WTC11 (cell line): ENCODE data around the gene CLSTN2. TPM values are rescaled to one million over a fixed set of nuclear protein-coding genes. Genes with fewer than 3 reads are reported as not detected.

Experiments used
- ATAC-seq: fragments of 200-7000 bp; cut with Tn5 transposase; 2 replicates; pipeline ENCODE4 v1.10.0; 2021; ENCODE audit warnings: mild to moderate bottlenecking, moderate library complexity
- CTCF ChIA-PET: fragments of 300-600 bp; sonication (Branson Sonifier 250); formaldehyde crosslinking; loops from one replicate; lab custom pipeline; 2021; ENCODE audit warnings: antibody characterized with exemption; lab: Charles Lee
- POLR2A ChIA-PET: fragments of 350-600 bp; sonication (Branson Sonifier 250); formaldehyde crosslinking; loops from one replicate; lab custom pipeline; 2021; ENCODE audit warnings: antibody characterized with exemption; lab: Charles Lee
- DNase-seq: peaks from one replicate; pipeline ENCODE4 v3.0.0; 2021; ENCODE audit warnings: low spot score
- H3K27ac Mint-ChIP-seq: 2 replicates; pipeline ENCODE4 v1.8.0; 2021; ENCODE audit warnings: mixed read lengths
- H3K27me3 Mint-ChIP-seq: 2 replicates; pipeline ENCODE4 v1.8.0; 2021; ENCODE audit warnings: low read depth, mild to moderate bottlenecking, moderate library complexity, mixed read lengths
- H3K36me3 Mint-ChIP-seq: 2 replicates; pipeline ENCODE4 v1.8.0; 2021; ENCODE audit warnings: mixed read lengths
- H3K4me1 Mint-ChIP-seq: 2 replicates; pipeline ENCODE4 v1.8.0; 2022; ENCODE audit warnings: mixed read lengths
- H3K4me3 Mint-ChIP-seq: 2 replicates; pipeline ENCODE4 v1.8.0; 2021; ENCODE audit warnings: mild to moderate bottlenecking, moderate library complexity, mixed read lengths
- H3K9me3 Mint-ChIP-seq: 2 replicates; pipeline ENCODE4 v1.8.0; 2021; ENCODE audit warnings: mixed read lengths
- CREB1 ChIP-seq: sonication (generic); formaldehyde crosslinking; IDR thresholded peaks from 2 replicates; pipeline ENCODE4 v1.8.0; 2023; ENCODE audit warnings: mild to moderate bottlenecking, missing genetic modification reagents
- CREM ChIP-seq: sonication (generic); formaldehyde crosslinking; IDR thresholded peaks from 2 replicates; pipeline ENCODE4 v1.8.1; 2022; ENCODE audit warnings: mild to moderate bottlenecking, missing genetic modification reagents, moderate library complexity
- GABPB1 ChIP-seq: sonication (generic); formaldehyde crosslinking; IDR thresholded peaks from 2 replicates; pipeline ENCODE4 v1.8.1; 2023; ENCODE audit warnings: mild to moderate bottlenecking, missing genetic modification reagents
- GTF2I ChIP-seq: fragments of 250-450 bp; sonication (Bioruptor Pico); conservative IDR thresholded peaks from 2 replicates; pipeline ENCODE4 v1.4.0; 2021; ENCODE audit warnings: mild to moderate bottlenecking
- IRF1 ChIP-seq: sonication (generic); formaldehyde crosslinking; IDR thresholded peaks from 2 replicates; pipeline ENCODE4 v1.8.0; 2023; ENCODE audit warnings: missing genetic modification reagents
- JAZF1 ChIP-seq: fragments of 250-450 bp; sonication (Bioruptor Pico); IDR thresholded peaks from 2 replicates; pipeline ENCODE4 v1.9.0; 2021; ENCODE audit warnings: moderate library complexity, mild to moderate bottlenecking, inconsistent platforms
- JUN ChIP-seq: sonication (generic); formaldehyde crosslinking; IDR thresholded peaks from 2 replicates; pipeline ENCODE4 v1.8.0; 2023; ENCODE audit warnings: mild to moderate bottlenecking, missing genetic modification reagents
- NFE2L1 ChIP-seq: sonication (generic); formaldehyde crosslinking; IDR thresholded peaks from 2 replicates; pipeline ENCODE4 v1.8.1; 2023; ENCODE audit warnings: missing genetic modification reagents
- NR2C2 ChIP-seq: sonication (generic); formaldehyde crosslinking; IDR thresholded peaks from 2 replicates; pipeline ENCODE4 v1.8.0; 2022; ENCODE audit warnings: mild to moderate bottlenecking, missing genetic modification reagents
- PRDM15 ChIP-seq: sonication (generic); formaldehyde crosslinking; IDR thresholded peaks from 2 replicates; pipeline ENCODE4 v1.8.0; 2022; ENCODE audit warnings: missing genetic modification reagents
- SMAD4 ChIP-seq: sonication (generic); formaldehyde crosslinking; IDR thresholded peaks from 2 replicates; pipeline ENCODE4 v1.8.0; 2022; ENCODE audit warnings: mild to moderate bottlenecking, missing genetic modification reagents
- TEAD4 ChIP-seq: sonication (generic); formaldehyde crosslinking; IDR thresholded peaks from 2 replicates; pipeline ENCODE4 v1.8.0; 2022; ENCODE audit warnings: mild to moderate bottlenecking, missing genetic modification reagents
- TP53 ChIP-seq: sonication (generic); formaldehyde crosslinking; IDR thresholded peaks from 2 replicates; pipeline ENCODE4 v1.8.1; 2023; ENCODE audit warnings: mild to moderate bottlenecking, missing genetic modification reagents
- ZBTB21 ChIP-seq: sonication (generic); formaldehyde crosslinking; IDR thresholded peaks from 2 replicates; pipeline ENCODE4 v1.8.1; 2023; ENCODE audit warnings: mild to moderate bottlenecking, missing genetic modification reagents, borderline replicate concordance
- ZNF121 ChIP-seq: sonication (generic); formaldehyde crosslinking; IDR thresholded peaks from 2 replicates; pipeline ENCODE4 v1.8.0; 2023; ENCODE audit warnings: missing genetic modification reagents
- ZNF512 ChIP-seq: sonication (generic); formaldehyde crosslinking; IDR thresholded peaks from 2 replicates; pipeline ENCODE4 v1.8.1; 2022; ENCODE audit warnings: missing genetic modification reagents, borderline replicate concordance
- total RNA-seq: library from RNA; stranded (reverse); gene quantifications from 3 replicates; pipeline ENCODE4 v1.2.3, GENCODE V29; 2021
- TF ChIP-seq, protein P1 (sequence below): sonication (generic); formaldehyde crosslinking; IDR thresholded peaks from 2 replicates; pipeline ENCODE4 v1.8.0; 2022; ENCODE audit warnings: mild to moderate bottlenecking, missing genetic modification reagents
- TF ChIP-seq, protein P2 (sequence below): fragments of 250-450 bp; sonication (Bioruptor Pico); IDR thresholded peaks from 2 replicates; pipeline ENCODE4 v1.9.0; 2021; ENCODE audit warnings: mild to moderate bottlenecking
- TF ChIP-seq, protein P3 (sequence below): sonication (generic); formaldehyde crosslinking; IDR thresholded peaks from 2 replicates; pipeline ENCODE4 v1.8.1; 2023; ENCODE audit warnings: mild to moderate bottlenecking, missing genetic modification reagents, borderline replicate concordance

CLSTN2 gene
- total RNA-seq, 1 experiment from 2014 or later: 0.35 TPM

DNA sequence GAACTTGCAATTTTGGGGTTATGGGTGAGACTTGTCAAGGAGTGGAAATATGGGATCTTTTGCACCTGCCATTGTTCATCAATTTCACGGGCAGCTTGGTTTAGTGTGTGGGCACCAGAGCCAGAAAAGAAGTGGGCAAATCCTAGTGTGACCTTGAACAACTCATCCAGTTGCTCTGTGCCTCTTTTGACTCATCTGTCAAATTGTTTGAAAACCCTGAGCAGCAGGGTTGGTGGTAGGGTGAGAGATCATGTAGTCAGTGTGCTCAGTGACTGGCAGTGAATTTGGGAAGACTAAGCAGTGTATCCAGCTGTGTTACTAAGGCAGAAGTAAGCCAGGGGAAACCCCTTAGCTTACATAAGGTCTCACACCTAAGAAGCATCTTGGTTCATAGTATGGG, 449.9 kb downstream of the CLSTN2 start (continued):
- TF ChIP-seq PRDM15 (CRISPR knock-in tag): no peak
- TF ChIP-seq TEAD4 (CRISPR knock-in tag): no peak
- TF ChIP-seq CREB1 (CRISPR knock-in tag): no peak
- TF ChIP-seq JAZF1: no peak
- TF ChIP-seq SMAD4 (CRISPR knock-in tag): no peak
- no peak for TF ChIP-seq ZNF512 (CRISPR knock-in tag)
- TF ChIP-seq ZNF121 (CRISPR knock-in tag): no peak
- TF ChIP-seq NR2C2 (CRISPR knock-in tag): no peak
- TF ChIP-seq, protein P1, sequence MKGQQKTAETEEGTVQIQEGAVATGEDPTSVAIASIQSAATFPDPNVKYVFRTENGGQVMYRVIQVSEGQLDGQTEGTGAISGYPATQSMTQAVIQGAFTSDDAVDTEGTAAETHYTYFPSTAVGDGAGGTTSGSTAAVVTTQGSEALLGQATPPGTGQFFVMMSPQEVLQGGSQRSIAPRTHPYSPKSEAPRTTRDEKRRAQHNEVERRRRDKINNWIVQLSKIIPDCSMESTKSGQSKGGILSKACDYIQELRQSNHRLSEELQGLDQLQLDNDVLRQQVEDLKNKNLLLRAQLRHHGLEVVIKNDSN (CRISPR knock-in tag): no peak
- no peak for TF ChIP-seq TP53
- no peak for TF ChIP-seq CREM (CRISPR knock-in tag)
- no peak for TF ChIP-seq GTF2I
- TF ChIP-seq IRF1 (CRISPR knock-in tag): no peak

DNA sequence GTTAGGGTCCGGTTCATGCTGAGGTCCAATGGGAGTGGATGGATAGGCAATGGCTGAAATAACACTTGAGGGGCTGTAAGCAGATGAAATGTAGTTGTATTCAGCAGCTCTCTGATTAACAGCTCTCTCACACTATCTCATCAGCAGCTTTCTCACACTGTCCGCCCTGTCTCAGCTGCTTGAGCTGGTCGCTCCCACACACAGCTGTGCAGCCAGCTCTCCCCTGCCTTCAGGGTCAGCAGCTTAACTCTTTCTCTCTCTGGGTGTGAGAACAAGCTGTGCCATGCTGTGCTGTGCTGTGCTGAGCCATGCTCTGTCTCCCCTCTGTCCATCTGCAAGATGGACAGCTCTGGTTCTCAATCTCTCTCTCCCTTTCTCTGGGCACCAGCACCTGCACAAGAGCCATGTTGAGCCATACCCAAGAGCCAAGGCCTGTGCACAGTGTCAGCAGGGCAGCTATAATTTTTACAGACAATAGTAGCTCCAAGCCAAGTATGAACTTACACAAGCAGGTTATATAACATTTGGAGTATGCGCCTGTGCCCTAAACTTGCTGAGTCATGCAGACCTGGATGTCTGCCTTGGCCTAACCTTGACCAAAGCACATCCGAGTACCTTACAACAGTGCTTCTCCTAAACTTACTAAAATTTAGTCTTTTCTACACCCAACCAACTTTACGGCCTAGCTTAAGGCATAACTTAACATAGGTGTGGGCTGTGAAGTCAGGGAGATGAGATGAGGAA, 451.5 kb downstream of the CLSTN2 start:
- H3K9me3 Mint-ChIP-seq: peaks cover 7% of the 10 kb centered on the region
- H3K4me1 Mint-ChIP-seq: peaks cover 13% of the 10 kb centered on the region; the same call in 1 of the 2 replicates
- DNase-seq (no peak), ATAC-seq (no peak)
- TF ChIP-seq NFE2L1 (CRISPR knock-in tag) (0 out of 2 replicates have a peak, but pooled peaks have one; percentile 18), ZNF121 (CRISPR knock-in tag) (no peak)
- no peaks in the 10 kb centered on the region for H3K27me3 Mint-ChIP-seq
- CTCF ChIA-PET: no interaction called here
- H3K36me3 Mint-ChIP-seq: no peaks in the 10 kb centered on the region
- no peak overlapping the region for H3K4me3 Mint-ChIP-seq
- POLR2A ChIA-PET: no interaction called here
- no peak overlapping the region for H3K27ac Mint-ChIP-seq

GRCh38 chr3:140387244-140387643, 452.3 kb downstream of the CLSTN2 start:
- H3K27me3 Mint-ChIP-seq: no peaks in the 10 kb centered on the region
- DNase-seq (no peak), ATAC-seq (no peak)
- no peak overlapping the region for H3K27ac Mint-ChIP-seq
- ChIA-PET CTCF (no interaction called here), POLR2A (no interaction called here)
- H3K4me1 Mint-ChIP-seq: peaks cover 13% of the 10 kb centered on the region; the same call in 1 of the 2 replicates
- no peaks in the 10 kb centered on the region for H3K36me3 Mint-ChIP-seq
- TF ChIP-seq, protein P2, sequence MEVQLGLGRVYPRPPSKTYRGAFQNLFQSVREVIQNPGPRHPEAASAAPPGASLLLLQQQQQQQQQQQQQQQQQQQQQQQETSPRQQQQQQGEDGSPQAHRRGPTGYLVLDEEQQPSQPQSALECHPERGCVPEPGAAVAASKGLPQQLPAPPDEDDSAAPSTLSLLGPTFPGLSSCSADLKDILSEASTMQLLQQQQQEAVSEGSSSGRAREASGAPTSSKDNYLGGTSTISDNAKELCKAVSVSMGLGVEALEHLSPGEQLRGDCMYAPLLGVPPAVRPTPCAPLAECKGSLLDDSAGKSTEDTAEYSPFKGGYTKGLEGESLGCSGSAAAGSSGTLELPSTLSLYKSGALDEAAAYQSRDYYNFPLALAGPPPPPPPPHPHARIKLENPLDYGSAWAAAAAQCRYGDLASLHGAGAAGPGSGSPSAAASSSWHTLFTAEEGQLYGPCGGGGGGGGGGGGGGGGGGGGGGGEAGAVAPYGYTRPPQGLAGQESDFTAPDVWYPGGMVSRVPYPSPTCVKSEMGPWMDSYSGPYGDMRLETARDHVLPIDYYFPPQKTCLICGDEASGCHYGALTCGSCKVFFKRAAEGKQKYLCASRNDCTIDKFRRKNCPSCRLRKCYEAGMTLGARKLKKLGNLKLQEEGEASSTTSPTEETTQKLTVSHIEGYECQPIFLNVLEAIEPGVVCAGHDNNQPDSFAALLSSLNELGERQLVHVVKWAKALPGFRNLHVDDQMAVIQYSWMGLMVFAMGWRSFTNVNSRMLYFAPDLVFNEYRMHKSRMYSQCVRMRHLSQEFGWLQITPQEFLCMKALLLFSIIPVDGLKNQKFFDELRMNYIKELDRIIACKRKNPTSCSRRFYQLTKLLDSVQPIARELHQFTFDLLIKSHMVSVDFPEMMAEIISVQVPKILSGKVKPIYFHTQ (CRISPR knock-in tag): no peak
- TF ChIP-seq, protein P3, sequence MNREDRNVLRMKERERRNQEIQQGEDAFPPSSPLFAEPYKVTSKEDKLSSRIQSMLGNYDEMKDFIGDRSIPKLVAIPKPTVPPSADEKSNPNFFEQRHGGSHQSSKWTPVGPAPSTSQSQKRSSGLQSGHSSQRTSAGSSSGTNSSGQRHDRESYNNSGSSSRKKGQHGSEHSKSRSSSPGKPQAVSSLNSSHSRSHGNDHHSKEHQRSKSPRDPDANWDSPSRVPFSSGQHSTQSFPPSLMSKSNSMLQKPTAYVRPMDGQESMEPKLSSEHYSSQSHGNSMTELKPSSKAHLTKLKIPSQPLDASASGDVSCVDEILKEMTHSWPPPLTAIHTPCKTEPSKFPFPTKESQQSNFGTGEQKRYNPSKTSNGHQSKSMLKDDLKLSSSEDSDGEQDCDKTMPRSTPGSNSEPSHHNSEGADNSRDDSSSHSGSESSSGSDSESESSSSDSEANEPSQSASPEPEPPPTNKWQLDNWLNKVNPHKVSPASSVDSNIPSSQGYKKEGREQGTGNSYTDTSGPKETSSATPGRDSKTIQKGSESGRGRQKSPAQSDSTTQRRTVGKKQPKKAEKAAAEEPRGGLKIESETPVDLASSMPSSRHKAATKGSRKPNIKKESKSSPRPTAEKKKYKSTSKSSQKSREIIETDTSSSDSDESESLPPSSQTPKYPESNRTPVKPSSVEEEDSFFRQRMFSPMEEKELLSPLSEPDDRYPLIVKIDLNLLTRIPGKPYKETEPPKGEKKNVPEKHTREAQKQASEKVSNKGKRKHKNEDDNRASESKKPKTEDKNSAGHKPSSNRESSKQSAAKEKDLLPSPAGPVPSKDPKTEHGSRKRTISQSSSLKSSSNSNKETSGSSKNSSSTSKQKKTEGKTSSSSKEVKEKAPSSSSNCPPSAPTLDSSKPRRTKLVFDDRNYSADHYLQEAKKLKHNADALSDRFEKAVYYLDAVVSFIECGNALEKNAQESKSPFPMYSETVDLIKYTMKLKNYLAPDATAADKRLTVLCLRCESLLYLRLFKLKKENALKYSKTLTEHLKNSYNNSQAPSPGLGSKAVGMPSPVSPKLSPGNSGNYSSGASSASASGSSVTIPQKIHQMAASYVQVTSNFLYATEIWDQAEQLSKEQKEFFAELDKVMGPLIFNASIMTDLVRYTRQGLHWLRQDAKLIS (CRISPR knock-in tag): no peak
- TF ChIP-seq JUN (CRISPR knock-in tag) (no peak), GABPB1 (CRISPR knock-in tag) (no peak), ZBTB21 (CRISPR knock-in tag) (no peak)
- H3K4me3 Mint-ChIP-seq: no peak overlapping the region
- peaks cover 7% of the 10 kb centered on the region for H3K9me3 Mint-ChIP-seq
